Airway epithelial cell (primary cell): ENCODE results near the gene CDH4. TPM values are rescaled to one million over a fixed set of nuclear protein-coding genes. Genes with fewer than 3 reads are reported as not detected.

Experiments
- total RNA-seq: library from RNA; depleted of rRNA; stranded (reverse); fragments of >200 nt; gene quantifications from 2 replicates; pipeline ENCODE4 v1.2.3, GENCODE V29; 2015

Gene CDH4
- total RNA-seq = 2.0 and 2.9 TPM in 2 replicates

DNA sequence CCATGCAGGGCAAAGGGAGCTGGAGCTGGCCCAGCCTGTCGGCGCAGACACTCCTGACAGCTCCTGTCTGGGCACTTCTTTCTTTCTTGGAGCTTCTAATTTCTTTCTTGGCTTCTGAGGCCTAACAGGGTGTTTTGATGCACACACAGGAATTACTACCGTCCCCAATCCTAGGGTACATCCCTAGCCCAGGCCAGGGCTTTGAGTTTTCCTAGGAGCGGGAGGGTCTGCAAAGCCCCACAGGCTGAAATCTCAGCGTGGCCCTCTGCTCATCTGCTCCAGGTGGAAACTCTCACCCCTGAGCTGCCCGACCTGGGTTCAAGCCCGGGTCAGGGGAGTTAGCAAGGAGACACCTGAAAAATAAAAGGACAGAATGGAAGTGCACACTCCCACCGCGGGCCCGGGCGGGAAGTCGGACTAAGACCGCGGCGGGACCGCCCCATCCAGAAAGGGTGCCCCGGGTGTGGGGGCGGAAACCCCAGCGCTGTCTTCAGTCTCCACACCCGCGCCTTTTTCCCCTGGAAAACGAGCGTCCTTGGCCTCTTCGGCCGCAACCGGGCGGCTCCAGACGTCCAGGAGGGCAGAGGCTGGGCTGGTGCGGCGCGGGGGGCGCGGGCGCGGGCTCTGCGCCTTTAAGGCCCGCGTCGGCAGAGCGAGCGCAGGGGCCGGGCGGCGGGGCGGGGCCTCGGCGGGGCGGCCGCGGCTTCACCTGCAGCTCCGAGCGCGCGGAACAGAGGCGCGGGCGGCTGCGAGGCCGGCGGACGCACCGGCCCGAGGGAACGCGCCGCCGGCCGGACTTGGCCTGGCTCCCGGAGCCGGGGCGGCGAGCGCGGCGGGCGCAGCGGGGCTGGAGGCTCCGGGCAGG lies at the start of gene CDH4:
TSS of gene CDH4 (plus strand) at position 733 of the 865 bp plus-strand sequence.

